K562 (cell line): Measurements from ENCODE around the gene DHDH. TPM values are rescaled to one million over a fixed set of nuclear protein-coding genes. Genes with fewer than 3 reads are reported as not detected.

Experiments
- ATAC-seq: fragments of 200-7000 bp; cut with Tn5 transposase; 3 replicates; pipeline ENCODE4 v1.9.1; 2020; ENCODE audit warnings: moderate library complexity
- BruUV-seq: library from RNA; stranded (reverse); fragments of 400-500 nt; replicated peaks from 2 replicates; lab custom pipeline; 2021; lab: Mats Ljungman, UMichigan
- CTCF ChIA-PET: fragments of 300-600 bp; formaldehyde crosslinking; extraction: SDS; loops from one replicate; lab custom pipeline; 2021; ENCODE audit warnings: low intra/inter-chr PET ratio; lab: Yijun Ruan, JAX
- POLR2A ChIA-PET: fragments of 300-600, 350-650 bp; sonication (Branson Sonifier 250); formaldehyde crosslinking; extraction: SDS; loops from one replicate; lab custom pipeline; 2021; ENCODE audit warnings: antibody characterized with exemption, inconsistent platforms; lab: Yijun Ruan, JAX
- DNase-seq, 4 experiments: peaks; one replicate each; pipeline versions ENCODE4 v3.0.0 to v3.0.0-alpha.2; 2011 to 2018; ENCODE audit warnings: low spot score in 3 of 4, mixed read lengths in 3 of 4; ENCODE audit errors: extremely low read depth in 1 of 4
- FAIRE-seq: peaks from 2 replicates; lab custom pipeline; 2011; peaks lifted over from hg19 to GRCh38; lab: Jason Lieb, UNC
- H2AFZ ChIP-seq: 2 replicates; pipeline ENCODE4 v1.6.0; 2011; ENCODE audit warnings: low read depth, low read length, control low read depth, inconsistent platforms
- H3K27ac ChIP-seq: fragments of 200-600 bp; 3 replicates; pipeline ENCODE4 v1.8.0; 2011; ENCODE audit warnings: low read depth, mild to moderate bottlenecking, control low read depth, inconsistent platforms, low read length, moderate library complexity, mixed read lengths; ENCODE audit errors: extremely low read depth
- H3K27me3 ChIP-seq, 2 experiments: fragments of 300-600 bp in 1 of 2; 2 replicates in 1 of 2; 3 replicates in 1 of 2; pipeline versions ENCODE4 v1.6.0 to v1.8.0; 2011; ENCODE audit warnings: inconsistent platforms in 2 of 2, low read length in 2 of 2, mild to moderate bottlenecking in 1 of 2, mixed read lengths in 1 of 2, moderate library complexity in 1 of 2; ENCODE audit not compliant: control insufficient read depth in 2 of 2, insufficient read depth in 2 of 2
- H3K36me3 ChIP-seq: fragments of 300-600 bp; 3 replicates; pipeline ENCODE4 v1.8.0; 2011; ENCODE audit warnings: mild to moderate bottlenecking, low read length, inconsistent platforms; ENCODE audit not compliant: control insufficient read depth, insufficient read depth
- H3K4me1 ChIP-seq, 2 experiments: fragments of 200-600 bp in 1 of 2; replicated peaks in 1 of 2; 2 replicates in 1 of 2; 3 replicates in 1 of 2; pipeline versions ENCODE4 v1.5.1 to v1.8.0; 2011; ENCODE audit warnings: inconsistent platforms in 2 of 2, low read length in 2 of 2, mild to moderate bottlenecking in 1 of 2, mixed read lengths in 1 of 2, moderate library complexity in 1 of 2; ENCODE audit not compliant: control insufficient read depth in 2 of 2, insufficient read depth in 2 of 2
- H3K4me2 ChIP-seq: 2 replicates; pipeline ENCODE4 v1.6.1; 2011; ENCODE audit warnings: low read length, control low read depth, inconsistent platforms, mixed read lengths; ENCODE audit not compliant: insufficient read depth
- H3K4me3 ChIP-seq: fragments of 200-600 bp; sonication (generic), shearing (Covaris generic); 2 replicates; pipeline ENCODE4 v1.5.1; 2016; ENCODE audit warnings: control low read depth, inconsistent platforms
- H3K79me2 ChIP-seq: fragments of 200-600 bp; 3 replicates; pipeline ENCODE4 v1.8.0; 2011; ENCODE audit warnings: low read length, inconsistent platforms; ENCODE audit not compliant: control insufficient read depth, insufficient read depth
- H3K9ac ChIP-seq, 2 experiments: 2 replicates each; pipeline versions ENCODE4 v1.6.0 to v1.6.1; 2011; ENCODE audit warnings: low read depth in 2 of 2, low read length in 2 of 2, control low read depth in 1 of 2, inconsistent platforms in 1 of 2, mild to moderate bottlenecking in 1 of 2, mixed read lengths in 1 of 2; ENCODE audit not compliant: insufficient read depth in 1 of 2
- H3K9me1 ChIP-seq: one replicate; pipeline ENCODE4 v1.6.0; 2011; ENCODE audit warnings: inconsistent platforms, mild to moderate bottlenecking, low read length, moderate library complexity; ENCODE audit not compliant: control insufficient read depth, insufficient read depth
- H3K9me3 ChIP-seq: replicated peaks from 2 replicates; pipeline ENCODE4 v1.5.1; 2011; ENCODE audit warnings: low read depth, low read length, inconsistent platforms; ENCODE audit not compliant: control insufficient read depth, insufficient read depth
- H4K20me1 ChIP-seq: replicated peaks from 2 replicates; pipeline ENCODE4 v1.6.1; 2011; ENCODE audit warnings: low read length, inconsistent platforms, mixed read lengths; ENCODE audit not compliant: control insufficient read depth, insufficient read depth
- CBX5 ChIP-seq: IDR thresholded peaks from 2 replicates; pipeline ENCODE4 v1.6.1; 2014; ENCODE audit warnings: low read depth, borderline replicate concordance
- HDAC1 ChIP-seq, 2 experiments: fragments of 450-650 bp; IDR thresholded peaks; 2 replicates each; pipeline ENCODE4 v1.6.1; 2016 to 2017; ENCODE audit warnings: inconsistent platforms in 1 of 2, mild to moderate bottlenecking in 1 of 2, moderate library complexity in 1 of 2
- HSF4 ChIP-seq: fragments of 250-450 bp; sonication (Bioruptor Pico); IDR thresholded peaks from 2 replicates; pipeline ENCODE4 v2.1.2; 2022; ENCODE audit warnings: mild to moderate bottlenecking, moderate library complexity, borderline replicate concordance
- JUND ChIP-seq, 2 experiments: IDR thresholded peaks; 2 replicates in 1 of 2; 3 replicates in 1 of 2; pipeline ENCODE4 v1.6.1; 2011; ENCODE audit warnings: borderline replicate concordance in 2 of 2, low read depth in 2 of 2, low read length in 2 of 2, improper control_type of control experiment in 1 of 2, missing biosample characterization in 1 of 2, missing genetic modification characterization in 1 of 2, missing genetic modification reagents in 1 of 2
- NUFIP1 ChIP-seq: fragments of 450-650 bp; IDR thresholded peaks from 2 replicates; pipeline ENCODE4 v1.6.1; 2018; ENCODE audit not compliant: partially characterized antibody
- POLR2AphosphoS5 ChIP-seq: IDR thresholded peaks from 2 replicates; pipeline ENCODE4 v1.6.1; 2011; ENCODE audit warnings: mild to moderate bottlenecking, low read depth, low read length, moderate library complexity; ENCODE audit not compliant: control insufficient read depth, insufficient read depth
- SP1 ChIP-seq: sonication (generic); formaldehyde crosslinking; IDR thresholded peaks from 2 replicates; pipeline ENCODE4 v1.8.1; 2022; ENCODE audit warnings: mild to moderate bottlenecking, missing genetic modification reagents
- TRIM24 ChIP-seq, 2 experiments: fragments of 450-650 bp; IDR thresholded peaks; 2 replicates each; pipeline ENCODE4 v1.6.1; 2016
- WGBS: fragments of 100-300 bp; shearing (Covaris generic); methylation state at CpG from one replicate; pipeline ENCODE4 v1.1.6; 2016; ENCODE audit warnings: low coverage, mixed read lengths; ENCODE audit not compliant: insufficient coverage; ENCODE audit errors: missing lambda C conversion rate; 5-methylcytosine and 5-hydroxymethylcytosine counted together
- in situ Hi-C: fragments of 300-500 bp; cut with MboI; formaldehyde crosslinking; loops from 4 replicates; pipeline ENCODE4 v1.15.0; 2018; ENCODE audit warnings: inconsistent platforms, mixed read lengths
- intact Hi-C: fragments of 100-400 bp; cut with micrococcal nuclease; formaldehyde crosslinking; loops from 2 replicates; pipeline ENCODE4 v1.14.2; 2022
- polyA plus RNA-seq, 8 experiments: library from polyadenylated mRNA; depleted of rRNA in 4 of 8; stranded (reverse) in 5 of 8; unstranded in 3 of 8; fragments of >200 nt; fragmentation: Nextera tagmentation in 2 of 8; fragmentation: Illumina TruSeq in 1 of 8; extraction: Ambion mirVana in 2 of 8; extraction: Trizol in 1 of 8; gene quantifications; 2 replicates each; pipeline versions ENCODE4 v1.2.1 to v1.2.3, GENCODE V29; 2011 to 2014; ENCODE audit warnings: inconsistent platforms in 1 of 8, missing spikeins in 1 of 8
- total RNA-seq, 7 experiments: library from RNA; depleted of rRNA in 6 of 7; stranded (reverse); fragments of >200 nt in 6 of 7; fragmentation: Illumina TruSeq in 2 of 7; extraction: Trizol in 2 of 7; gene quantifications; 2 replicates each; pipeline versions ENCODE4 v1.2.1 to v1.2.3, GENCODE V29; 2011 to 2021; ENCODE audit warnings: low replicate concordance in 1 of 7
- TF ChIP-seq, protein P1 (sequence below), 2 experiments: fragments of 450-650 bp; formaldehyde crosslinking in 1 of 2; IDR thresholded peaks; 2 replicates each; pipeline versions ENCODE4 v1.4.0 to v1.6.1; 2014 to 2020; ENCODE audit warnings: mild to moderate bottlenecking in 2 of 2, borderline replicate concordance in 1 of 2, low read depth in 1 of 2

The DHDH gene
- total and polyA plus RNA-seq, 9 of the 15 experiments (the other 6 are each of a cell fraction or from before 2014, with no cell fraction given), result 0.37 to 1.9 (median 0.87) TPM

DNA sequence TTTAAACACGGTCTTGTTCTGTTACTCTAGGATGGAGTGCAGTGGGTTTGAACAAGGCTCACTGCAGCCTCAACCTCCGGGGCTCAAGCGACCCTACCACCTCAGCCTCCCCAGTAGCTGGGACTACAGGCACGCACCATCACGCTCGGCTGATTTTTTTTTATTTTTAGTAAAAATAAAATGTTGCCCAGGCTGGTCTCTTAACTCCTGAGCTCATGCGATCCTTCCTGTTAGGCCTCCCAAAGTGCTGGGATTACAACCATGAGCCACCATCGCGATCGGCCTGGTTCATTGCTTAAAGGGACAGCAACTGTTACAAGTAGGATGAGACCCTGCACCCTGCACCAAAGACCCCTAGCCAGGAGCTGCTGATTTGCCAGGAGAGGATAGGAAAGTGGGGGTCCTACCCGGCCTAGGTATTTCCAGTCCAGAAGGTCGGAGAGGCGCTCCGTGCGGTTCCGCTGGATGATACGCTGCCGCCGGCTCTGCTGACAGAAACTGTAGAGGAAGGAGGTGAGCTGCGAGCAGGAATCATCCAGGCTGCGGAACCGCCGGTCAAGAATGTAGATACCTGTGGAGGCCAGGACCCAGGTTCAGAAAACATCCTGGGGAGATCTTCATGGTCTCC is 36.8 kb downstream of the DHDH start (continued):
- peak; percentile 61; the same call in 1 of the 2 replicates for TF ChIP-seq POLR2AphosphoS5

- ATAC-seq (peak; percentile 66), FAIRE-seq (peak; percentile 87), DNase-seq (peak; percentile 75 to 93 (median 80))
- H3K36me3 ChIP-seq, result peaks cover 67% of the 10 kb centered on the region
- peak overlapping the region in 1 of 2 experiments; percentile 27; a peak in 3 of 4 replicates for H3K9ac ChIP-seq
- in situ Hi-C loops (loop anchor here (5.0 to 10.0 kb wide), 2 partner anchors 179 to 326 kb away; partner anchors contain the start of gene CA11), intact Hi-C loops (loop anchor here (1.0 to 2.0 kb wide), 2 partner anchors 129 to 176 kb away; no protein-coding TSS in a partner anchor)
- ChIA-PET POLR2A (interaction anchor here (0.6 to 14.5 kb wide), 16 partner anchors 9 to 183 kb away, joined by 3 to 439 read pairs (median 4); partner anchors contain the start of genes BAX, BCAT2, GYS1 and NUCB1), CTCF (interaction anchor here (0.5 to 3.2 kb wide), 5 partner anchors 72 to 183 kb away, joined by 3 to 36 read pairs (median 3); no protein-coding TSS in a partner anchor)
- H3K9me1 ChIP-seq, result no peaks in the 10 kb centered on the region
- H4K20me1 ChIP-seq, result peaks cover 13% of the 10 kb centered on the region
- H3K4me2 ChIP-seq, result peak overlapping the region; percentile 47; the same call in 1 of the 2 replicates
- H3K79me2 ChIP-seq, result peaks cover 18% of the 10 kb centered on the region
- no peak overlapping the region for H3K4me3 ChIP-seq
- H3K4me1 ChIP-seq, result peaks cover 26 to 34% of the 10 kb centered on the region in 2 experiments
- H2AFZ ChIP-seq, result 0 out of 2 replicates have a peak overlapping the region, but pooled peaks have one; percentile 7
- no peaks in the 10 kb centered on the region for H3K27me3 ChIP-seq
- WGBS, result 11% methylated on average over 19 of the region's 19 CpGs
- H3K27ac ChIP-seq, result peak overlapping the region; percentile 42; the same call in 2 of the 3 replicates
- BruUV-seq, result no TSS peak
- H3K9me3 ChIP-seq, result no peaks in the 10 kb centered on the region
- TF ChIP-seq CBX5 (no peak), HSF4 (CRISPR knock-in tag) (no peak), NUFIP1 (no peak), SP1 (CRISPR knock-in tag) (0 out of 2 replicates have a peak, but pooled peaks have one; percentile 33), JUND (IDR thresholded peaks at IDR 0.05; ENCODE audit: borderline replicate concordance, low read depth, low read length) (peak; percentile 38; the same call in 1 of the 2 replicates), JUND (tag; IDR thresholded peaks at IDR 0.05; ENCODE audit: borderline replicate concordance, low read depth, low read length) (peak; percentile 22; the same call in 1 of the 3 replicates), TRIM24 (IDR thresholded peaks at IDR 0.05) (peak in 1 of 2 experiments; percentile 11; a peak in 1 of 4 replicates), HDAC1 (IDR thresholded peaks at IDR 0.05) (0 out of 4 replicates have a peak, but pooled peaks of 1 of the 2 experiments have one; percentile 25)
- TF ChIP-seq, protein P1, sequence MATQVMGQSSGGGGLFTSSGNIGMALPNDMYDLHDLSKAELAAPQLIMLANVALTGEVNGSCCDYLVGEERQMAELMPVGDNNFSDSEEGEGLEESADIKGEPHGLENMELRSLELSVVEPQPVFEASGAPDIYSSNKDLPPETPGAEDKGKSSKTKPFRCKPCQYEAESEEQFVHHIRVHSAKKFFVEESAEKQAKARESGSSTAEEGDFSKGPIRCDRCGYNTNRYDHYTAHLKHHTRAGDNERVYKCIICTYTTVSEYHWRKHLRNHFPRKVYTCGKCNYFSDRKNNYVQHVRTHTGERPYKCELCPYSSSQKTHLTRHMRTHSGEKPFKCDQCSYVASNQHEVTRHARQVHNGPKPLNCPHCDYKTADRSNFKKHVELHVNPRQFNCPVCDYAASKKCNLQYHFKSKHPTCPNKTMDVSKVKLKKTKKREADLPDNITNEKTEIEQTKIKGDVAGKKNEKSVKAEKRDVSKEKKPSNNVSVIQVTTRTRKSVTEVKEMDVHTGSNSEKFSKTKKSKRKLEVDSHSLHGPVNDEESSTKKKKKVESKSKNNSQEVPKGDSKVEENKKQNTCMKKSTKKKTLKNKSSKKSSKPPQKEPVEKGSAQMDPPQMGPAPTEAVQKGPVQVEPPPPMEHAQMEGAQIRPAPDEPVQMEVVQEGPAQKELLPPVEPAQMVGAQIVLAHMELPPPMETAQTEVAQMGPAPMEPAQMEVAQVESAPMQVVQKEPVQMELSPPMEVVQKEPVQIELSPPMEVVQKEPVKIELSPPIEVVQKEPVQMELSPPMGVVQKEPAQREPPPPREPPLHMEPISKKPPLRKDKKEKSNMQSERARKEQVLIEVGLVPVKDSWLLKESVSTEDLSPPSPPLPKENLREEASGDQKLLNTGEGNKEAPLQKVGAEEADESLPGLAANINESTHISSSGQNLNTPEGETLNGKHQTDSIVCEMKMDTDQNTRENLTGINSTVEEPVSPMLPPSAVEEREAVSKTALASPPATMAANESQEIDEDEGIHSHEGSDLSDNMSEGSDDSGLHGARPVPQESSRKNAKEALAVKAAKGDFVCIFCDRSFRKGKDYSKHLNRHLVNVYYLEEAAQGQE (IDR thresholded peaks at IDR 0.05; ENCODE audit: borderline replicate concordance), result peak; percentile 87
- TF ChIP-seq, protein P1 (CRISPR knock-in tag; IDR thresholded peaks at IDR 0.05; ENCODE audit: low read depth), result no peak
Observed at GRCh38 chr19:48970923-48971395, 37.5 kb downstream of the DHDH start.
